Panc1 (cell line): Measurements from ENCODE around the gene BOK. TPM values are rescaled to one million over a fixed set of nuclear protein-coding genes. Genes with fewer than 3 reads are reported as not detected.
"Not testable (repeated sequence)": the region's sequence is repeated elsewhere in the genome, so short reads cannot be mapped to it uniquely, and the experiment has no call there.

Experiments used
- ATAC-seq: fragments of 200-7000 bp; cut with Tn5 transposase; 2 replicates; pipeline ENCODE4 v1.9.1; 2020; ENCODE audit warnings: mild to moderate bottlenecking, moderate library complexity
- BruUV-seq: library from RNA; stranded (reverse); fragments of 400-500 nt; replicated peaks from 2 replicates; lab custom pipeline; 2021; lab: Mats Ljungman, UMichigan
- CTCF ChIA-PET: fragments of 300-600 bp; sonication (Branson Sonifier 250); formaldehyde crosslinking; loops from one replicate; lab custom pipeline; 2022; ENCODE audit warnings: antibody characterized with exemption; lab: Charles Lee
- POLR2A ChIA-PET: fragments of 300-600 bp; sonication (Branson Sonifier 250); formaldehyde crosslinking; loops from one replicate; lab custom pipeline; 2022; ENCODE audit warnings: antibody characterized with exemption; lab: Charles Lee
- DNase-seq: peaks from one replicate; pipeline ENCODE4 v3.0.0-alpha.2; 2010; ENCODE audit warnings: low read depth, low spot score
- H3K27ac ChIP-seq: 2 replicates; pipeline ENCODE4 v1.5.1; 2011; ENCODE audit warnings: mild to moderate bottlenecking, low read length, inconsistent platforms
- H3K27me3 ChIP-seq: fragments of 200-500 bp; sonication (Bioruptor generic); 2 replicates; pipeline ENCODE4 v1.6.0; 2014; ENCODE audit warnings: low read length, inconsistent platforms; ENCODE audit not compliant: control insufficient read depth, insufficient read depth
- H3K36me3 ChIP-seq: fragments of 200-500 bp; sonication (Bioruptor generic); 2 replicates; pipeline ENCODE4 v1.5.1; 2014; ENCODE audit warnings: inconsistent platforms, mild to moderate bottlenecking, low read length, moderate library complexity; ENCODE audit not compliant: control insufficient read depth, insufficient read depth
- H3K4me1 ChIP-seq: 2 replicates; pipeline ENCODE4 v1.5.1; 2011; ENCODE audit warnings: inconsistent platforms, mild to moderate bottlenecking, low read length, moderate library complexity; ENCODE audit not compliant: control insufficient read depth, insufficient read depth
- H3K4me3 ChIP-seq, 2 experiments: 2 replicates each; pipeline ENCODE4 v1.5.1; 2011 to 2012; ENCODE audit warnings: low read depth in 2 of 2, low read length in 2 of 2, mild to moderate bottlenecking in 2 of 2, inconsistent platforms in 1 of 2, moderate library complexity in 1 of 2
- H3K9me3 ChIP-seq: fragments of 200-500 bp; sonication (Bioruptor generic); 2 replicates; pipeline ENCODE4 v1.5.1; 2014; ENCODE audit warnings: low read depth, mild to moderate bottlenecking, inconsistent platforms, low read length, moderate library complexity; ENCODE audit not compliant: control insufficient read depth, insufficient read depth
- CTCF ChIP-seq: fragments of 450-650 bp; IDR thresholded peaks from 2 replicates; pipeline ENCODE4 v1.5.1; 2017; ENCODE audit warnings: mild to moderate bottlenecking
- POLR2AphosphoS5 ChIP-seq: IDR thresholded peaks from 2 replicates; pipeline ENCODE4 v1.6.1; 2012; ENCODE audit warnings: mild to moderate bottlenecking, low read depth, low read length, moderate library complexity
- SIN3A ChIP-seq: IDR thresholded peaks from 2 replicates; pipeline ENCODE4 v1.6.1; 2012; ENCODE audit warnings: low read depth, mild to moderate bottlenecking, low read length, moderate library complexity, borderline replicate concordance; ENCODE audit not compliant: insufficient read depth
- TCF7L2 ChIP-seq: IDR thresholded peaks from 2 replicates; pipeline ENCODE4 v1.6.1; 2011; ENCODE audit warnings: mild to moderate bottlenecking, low read depth, low read length, inconsistent platforms
- in situ Hi-C: cut with HindIII; loops from 2 replicates; pipeline ENCODE4 v1.10.0; 2016; ENCODE audit warnings: low sequenced_read_pairs, low pct_unique_long_range_greater_than_20kb
- intact Hi-C: fragments of 100-400 bp; cut with micrococcal nuclease; formaldehyde crosslinking; loops from one replicate; pipeline ENCODE4 v1.10.0; 2022; ENCODE audit not compliant: unreplicated experiment
- total RNA-seq: library from RNA; stranded (reverse); gene quantifications from one replicate; pipeline ENCODE4 v1.2.1, GENCODE V29; 2021; ENCODE audit not compliant: unreplicated experiment
- TF ChIP-seq, protein P1 (sequence below), 2 experiments: IDR thresholded peaks; 2 replicates each; pipeline ENCODE4 v1.6.1; 2011 to 2012; ENCODE audit warnings: low read depth in 2 of 2, control low read depth in 1 of 2, low read length in 1 of 2, mild to moderate bottlenecking in 1 of 2, moderate library complexity in 1 of 2; ENCODE audit not compliant: insufficient read depth in 1 of 2

BOK gene
- total RNA-seq, 1 experiment from 2014 or later, result 39.1 TPM

- BruUV-seq, result no TSS peak
- CTCF ChIA-PET, result no interaction called here
- DNase-seq (no peak), ATAC-seq (no peak)
- H3K9me3 ChIP-seq, result no peaks in the 10 kb centered on the region
- no peak overlapping the region for H3K4me3 ChIP-seq
- in situ Hi-C loops, result no loop called here
- H3K27me3 ChIP-seq, result no peaks in the 10 kb centered on the region
- TF ChIP-seq TCF7L2 (no peak), SIN3A (no peak), POLR2AphosphoS5 (no peak), CTCF (no peak)
- TF ChIP-seq, protein P1, sequence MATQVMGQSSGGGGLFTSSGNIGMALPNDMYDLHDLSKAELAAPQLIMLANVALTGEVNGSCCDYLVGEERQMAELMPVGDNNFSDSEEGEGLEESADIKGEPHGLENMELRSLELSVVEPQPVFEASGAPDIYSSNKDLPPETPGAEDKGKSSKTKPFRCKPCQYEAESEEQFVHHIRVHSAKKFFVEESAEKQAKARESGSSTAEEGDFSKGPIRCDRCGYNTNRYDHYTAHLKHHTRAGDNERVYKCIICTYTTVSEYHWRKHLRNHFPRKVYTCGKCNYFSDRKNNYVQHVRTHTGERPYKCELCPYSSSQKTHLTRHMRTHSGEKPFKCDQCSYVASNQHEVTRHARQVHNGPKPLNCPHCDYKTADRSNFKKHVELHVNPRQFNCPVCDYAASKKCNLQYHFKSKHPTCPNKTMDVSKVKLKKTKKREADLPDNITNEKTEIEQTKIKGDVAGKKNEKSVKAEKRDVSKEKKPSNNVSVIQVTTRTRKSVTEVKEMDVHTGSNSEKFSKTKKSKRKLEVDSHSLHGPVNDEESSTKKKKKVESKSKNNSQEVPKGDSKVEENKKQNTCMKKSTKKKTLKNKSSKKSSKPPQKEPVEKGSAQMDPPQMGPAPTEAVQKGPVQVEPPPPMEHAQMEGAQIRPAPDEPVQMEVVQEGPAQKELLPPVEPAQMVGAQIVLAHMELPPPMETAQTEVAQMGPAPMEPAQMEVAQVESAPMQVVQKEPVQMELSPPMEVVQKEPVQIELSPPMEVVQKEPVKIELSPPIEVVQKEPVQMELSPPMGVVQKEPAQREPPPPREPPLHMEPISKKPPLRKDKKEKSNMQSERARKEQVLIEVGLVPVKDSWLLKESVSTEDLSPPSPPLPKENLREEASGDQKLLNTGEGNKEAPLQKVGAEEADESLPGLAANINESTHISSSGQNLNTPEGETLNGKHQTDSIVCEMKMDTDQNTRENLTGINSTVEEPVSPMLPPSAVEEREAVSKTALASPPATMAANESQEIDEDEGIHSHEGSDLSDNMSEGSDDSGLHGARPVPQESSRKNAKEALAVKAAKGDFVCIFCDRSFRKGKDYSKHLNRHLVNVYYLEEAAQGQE (IDR thresholded peaks at IDR 0.05; ENCODE audit: insufficient read depth in 1 of 2, low read depth in 2 of 2, low read length in 1 of 2), result no peak
- POLR2A ChIA-PET, result no interaction called here
- intact Hi-C loops, result no loop called here
- no peak overlapping the region for H3K27ac ChIP-seq
- H3K36me3 ChIP-seq, result no peaks in the 10 kb centered on the region
- no peaks in the 10 kb centered on the region for H3K4me1 ChIP-seq
These were observed 36.1 kb upstream of the BOK start for GRCh38 chr2:241522477-241522876.

DNA sequence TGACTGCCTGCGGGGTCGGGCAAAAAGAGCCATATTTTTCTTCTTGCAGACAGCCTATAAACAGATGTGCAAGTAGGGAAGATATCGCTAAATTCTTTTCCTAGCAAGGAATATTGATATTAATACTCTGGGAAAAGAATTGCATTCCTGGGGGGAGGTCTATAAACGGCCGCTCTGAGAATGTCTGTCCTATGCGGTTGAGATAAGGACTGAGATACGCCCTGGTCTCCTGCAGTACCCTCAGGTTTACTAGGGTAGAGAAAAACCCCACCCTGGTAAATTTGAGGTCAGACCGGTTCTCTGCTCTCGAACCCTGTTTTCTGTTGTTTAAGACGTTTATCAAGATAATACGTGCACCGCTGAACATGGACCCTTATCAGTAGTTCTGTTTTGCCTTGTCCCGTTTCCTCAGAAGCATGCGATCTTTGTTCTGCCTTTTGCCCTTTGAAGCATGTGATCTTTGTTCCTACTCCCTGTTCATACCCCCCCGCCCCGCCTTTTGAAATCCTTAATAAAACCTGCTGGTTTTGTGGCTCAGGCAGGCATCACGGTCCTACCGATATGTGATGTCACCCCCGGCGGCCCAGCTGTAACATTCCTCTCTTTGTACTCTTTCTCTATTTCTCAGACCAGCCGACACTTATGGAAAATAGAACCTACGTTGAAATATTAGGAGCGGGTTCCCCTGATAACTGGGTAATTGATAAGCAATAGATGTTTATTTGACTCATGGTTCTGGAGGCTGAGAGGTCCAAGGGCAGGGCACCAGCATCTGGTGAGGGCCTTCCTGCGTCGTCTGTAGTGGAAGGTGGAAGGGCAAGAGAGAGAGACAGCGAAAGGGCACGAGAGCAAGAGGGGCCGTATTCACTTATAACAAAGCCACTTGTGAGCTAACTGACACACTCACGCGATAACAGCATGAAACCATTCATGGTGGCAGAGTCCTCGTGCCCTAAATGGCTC lies 32.4 kb upstream of the BOK start:
- ATAC-seq, result not testable (repeated sequence)

GRCh38 chr2:241530571-241530970 lies 28.0 kb upstream of the BOK start:
- no peak overlapping the region for H3K27ac ChIP-seq
- no peak for TF ChIP-seq CTCF
- TF ChIP-seq, protein P1 (IDR thresholded peaks at IDR 0.05; ENCODE audit: insufficient read depth in 1 of 2, low read depth in 2 of 2, low read length in 1 of 2), result no peak
- no peak for TF ChIP-seq TCF7L2
- no peak for TF ChIP-seq POLR2AphosphoS5
- TF ChIP-seq SIN3A, result no peak
- no TSS peak for BruUV-seq
- no peak overlapping the region for H3K4me3 ChIP-seq
- no peaks in the 10 kb centered on the region for H3K4me1 ChIP-seq
- no peak for DNase-seq
- in situ Hi-C loops, result no loop called here
- intact Hi-C loops, result no loop called here
- no peak; the same call in 1 of the 2 replicates for ATAC-seq
- H3K27me3 ChIP-seq, result no peaks in the 10 kb centered on the region
- ChIA-PET POLR2A (no interaction called here), CTCF (no interaction called here)
- H3K36me3 ChIP-seq, result no peaks in the 10 kb centered on the region
- no peaks in the 10 kb centered on the region for H3K9me3 ChIP-seq

More for the DNA sequence above, 32.4 kb upstream of the BOK start:
- H3K27me3 ChIP-seq, CTCF ChIA-PET, intact Hi-C loops, in situ Hi-C loops, BruUV-seq, H3K9me3 ChIP-seq, H3K36me3 ChIP-seq, H3K27ac ChIP-seq, H3K4me1 ChIP-seq, H3K4me3 ChIP-seq, POLR2A ChIA-PET, DNase-seq: not testable (repeated sequence)
